Lung (tissue), 12 donors: ENCODE measurements around the gene RNF152. TPM values are rescaled to one million over a fixed set of nuclear protein-coding genes. Genes with fewer than 3 reads are reported as not detected.

Experiments
- ATAC-seq: fragments of 200-7000 bp; cut with Tn5 transposase; one replicate; pipeline ENCODE4 v1.9.1; 2020; ENCODE audit warnings: moderate number of reproducible peaks; ENCODE audit not compliant: insufficient read depth, low FRiP score
- DNase-seq, 3 donors: peaks; one replicate each; pipeline ENCODE4 v3.0.0-alpha.2; 2013 to 2017
- H3K27ac ChIP-seq, 2 donors: one replicate each; pipeline ENCODE4 v1.5.1; 2013; ENCODE audit warnings: mild to moderate bottlenecking in 2 of 2, moderate library complexity in 2 of 2, control low read depth in 1 of 2, inconsistent platforms in 1 of 2, low read depth in 1 of 2, low read length in 1 of 2
- H3K27me3 ChIP-seq, 3 donors: one replicate each; pipeline ENCODE4 v1.5.1; 2013; ENCODE audit warnings: low read length in 2 of 3; ENCODE audit not compliant: control insufficient read depth in 3 of 3, insufficient read depth in 3 of 3
- H3K36me3 ChIP-seq, 4 donors: one replicate each; pipeline ENCODE4 v1.5.1; 2013; ENCODE audit warnings: low read length in 4 of 4, mild to moderate bottlenecking in 1 of 4, moderate library complexity in 1 of 4; ENCODE audit not compliant: control insufficient read depth in 4 of 4, insufficient read depth in 4 of 4
- H3K4me1 ChIP-seq, 5 donors: one replicate each; pipeline ENCODE4 v1.5.1; 2013; ENCODE audit warnings: low read length in 5 of 5, mild to moderate bottlenecking in 2 of 5, moderate library complexity in 1 of 5; ENCODE audit not compliant: control insufficient read depth in 5 of 5, insufficient read depth in 5 of 5
- H3K4me3 ChIP-seq: one replicate; pipeline ENCODE4 v1.5.1; 2013; ENCODE audit warnings: mild to moderate bottlenecking, control low read depth, moderate library complexity
- H3K9ac ChIP-seq, 2 donors: one replicate each; pipeline ENCODE4 v1.5.1; 2013; ENCODE audit warnings: low read length in 2 of 2, control low read depth in 1 of 2; ENCODE audit not compliant: insufficient read depth in 1 of 2
- H3K9me3 ChIP-seq, 4 donors: one replicate each; pipeline ENCODE4 v1.5.1; 2013; ENCODE audit warnings: low read length in 3 of 4, mild to moderate bottlenecking in 1 of 4, moderate library complexity in 1 of 4; ENCODE audit not compliant: control insufficient read depth in 4 of 4, insufficient read depth in 3 of 4
- WGBS, 2 donors: extraction: QIAGEN DNeasy Blood & Tissue Kit; methylation state at CpG; one replicate each; pipeline ENCODE4 v1.1.7; 2013; 5-methylcytosine and 5-hydroxymethylcytosine counted together
- polyA plus RNA-seq, 2 donors: library from polyadenylated mRNA; stranded (reverse); fragments of 200-250 nt; gene quantifications; one replicate each; pipeline ENCODE4 v1.2.1, GENCODE V29; 2013
- total RNA-seq, 2 donors: library from RNA; depleted of rRNA in 1 of 2; stranded (reverse); fragments of >200 nt in 1 of 2; gene quantifications; one replicate each; pipeline ENCODE4 v1.2.1, GENCODE V29; 2014 to 2021
- TF ChIP-seq, protein P1 (sequence below): IDR thresholded peaks from 2 replicates; pipeline ENCODE4 v1.5.1; 2012; ENCODE audit warnings: mild to moderate bottlenecking; ENCODE audit errors: control extremely low read depth, extremely low read depth
- donor health status: control.
- donor health status: control.
- donor health status: Bipolar disorder and iron deficiency.
- donor health status: healthy.
- donor health status: DM: yes; HTN: yes; CAD: no.

Gene RNF152
- total and polyA plus RNA-seq, 4 donors = 1.1 to 55.6 (median 9.6) TPM

DNA sequence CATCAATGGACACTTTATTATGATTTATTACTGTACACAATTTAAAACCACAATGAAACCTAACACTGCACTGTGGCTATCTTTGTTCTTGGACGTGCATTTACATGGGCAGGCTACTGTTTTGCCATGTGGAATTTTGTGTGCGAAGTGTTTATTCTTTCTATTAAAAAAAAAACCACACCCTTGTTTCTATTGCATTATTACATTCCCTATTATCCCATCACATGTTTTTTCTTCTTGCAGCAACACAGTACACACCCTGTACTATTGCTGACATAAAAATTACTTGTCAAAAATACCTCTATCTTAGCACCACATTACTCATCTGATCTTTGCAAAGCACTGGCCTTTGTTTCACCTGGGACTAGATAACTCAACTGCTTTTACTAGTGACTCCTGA is 1.5 kb downstream of the RNF152 start:
- H3K4me1 ChIP-seq = peaks cover 0 to 16% (median 7%) of the 10 kb centered on the region in 5 donors
- peaks cover 0 to 7% (median 3%) of the 10 kb centered on the region in 3 donors for H3K27me3 ChIP-seq
- no peak overlapping the region for H3K9ac ChIP-seq
- H3K9me3 ChIP-seq = no peaks in the 10 kb centered on the region
- DNase-seq (no peak), ATAC-seq (no peak)
- 55 to 68% methylated on average over 2 of the region's 2 CpGs for WGBS, 2 donors
- TF ChIP-seq, protein P1, sequence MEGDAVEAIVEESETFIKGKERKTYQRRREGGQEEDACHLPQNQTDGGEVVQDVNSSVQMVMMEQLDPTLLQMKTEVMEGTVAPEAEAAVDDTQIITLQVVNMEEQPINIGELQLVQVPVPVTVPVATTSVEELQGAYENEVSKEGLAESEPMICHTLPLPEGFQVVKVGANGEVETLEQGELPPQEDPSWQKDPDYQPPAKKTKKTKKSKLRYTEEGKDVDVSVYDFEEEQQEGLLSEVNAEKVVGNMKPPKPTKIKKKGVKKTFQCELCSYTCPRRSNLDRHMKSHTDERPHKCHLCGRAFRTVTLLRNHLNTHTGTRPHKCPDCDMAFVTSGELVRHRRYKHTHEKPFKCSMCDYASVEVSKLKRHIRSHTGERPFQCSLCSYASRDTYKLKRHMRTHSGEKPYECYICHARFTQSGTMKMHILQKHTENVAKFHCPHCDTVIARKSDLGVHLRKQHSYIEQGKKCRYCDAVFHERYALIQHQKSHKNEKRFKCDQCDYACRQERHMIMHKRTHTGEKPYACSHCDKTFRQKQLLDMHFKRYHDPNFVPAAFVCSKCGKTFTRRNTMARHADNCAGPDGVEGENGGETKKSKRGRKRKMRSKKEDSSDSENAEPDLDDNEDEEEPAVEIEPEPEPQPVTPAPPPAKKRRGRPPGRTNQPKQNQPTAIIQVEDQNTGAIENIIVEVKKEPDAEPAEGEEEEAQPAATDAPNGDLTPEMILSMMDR = no peak
- no peak overlapping the region for H3K4me3 ChIP-seq
- H3K27ac ChIP-seq = no peak overlapping the region
- no peaks in the 10 kb centered on the region for H3K36me3 ChIP-seq

DNA sequence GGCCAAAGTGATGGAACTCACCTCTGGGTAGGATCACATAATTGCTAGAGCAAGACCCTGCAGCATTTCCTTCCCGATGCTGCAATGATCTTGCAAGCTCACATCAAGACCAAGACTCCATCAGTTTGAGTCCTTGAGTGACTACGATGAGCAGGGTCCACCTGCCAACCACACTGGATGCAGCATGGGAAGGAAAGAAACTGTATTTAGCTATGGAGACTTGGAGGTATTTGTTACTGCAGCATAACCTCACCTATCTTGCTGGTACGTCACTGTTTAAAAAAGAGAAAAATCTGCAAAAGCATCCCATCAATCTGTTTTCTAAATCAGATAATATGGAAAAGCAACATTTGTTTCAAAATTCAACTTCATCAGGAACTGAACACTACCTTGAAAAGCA is 2.5 kb downstream of the RNF152 start:
- H3K9ac ChIP-seq = no peak overlapping the region
- WGBS, 2 donors = 83 to 90% methylated on average over 3 of the region's 3 CpGs
- DNase-seq (no peak), ATAC-seq (no peak)
- H3K27me3 ChIP-seq = peaks cover 0 to 7% (median 3%) of the 10 kb centered on the region in 3 donors
- H3K9me3 ChIP-seq = no peaks in the 10 kb centered on the region
- TF ChIP-seq, protein P1 = no peak
- H3K36me3 ChIP-seq = no peaks in the 10 kb centered on the region
- no peak overlapping the region for H3K27ac ChIP-seq
- H3K4me3 ChIP-seq = no peak overlapping the region
- H3K4me1 ChIP-seq = peaks cover 0 to 16% (median 7%) of the 10 kb centered on the region in 5 donors

DNA sequence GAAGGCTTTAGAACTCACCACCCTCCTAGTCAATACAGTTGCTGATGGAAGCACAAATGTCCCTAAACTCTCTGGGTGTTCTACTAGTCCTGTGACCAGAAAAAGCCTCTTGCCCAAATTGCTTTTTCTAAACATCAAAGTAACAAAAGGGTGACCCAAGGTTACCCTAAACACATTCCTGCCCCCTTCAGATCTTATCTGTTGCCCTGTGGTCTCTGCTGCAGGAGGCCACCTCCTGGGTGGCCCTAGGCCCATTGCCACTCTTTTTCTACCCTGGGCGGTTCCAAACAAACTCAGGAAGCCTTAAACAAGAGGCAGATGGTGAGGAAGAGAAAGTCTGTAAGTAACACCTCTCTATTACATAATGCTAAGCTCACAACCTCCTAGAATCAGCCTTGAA is 3.3 kb downstream of the RNF152 start:
- Histone ChIP-seq H3K36me3 (no peaks in the 10 kb centered on the region), H3K27ac (no peak overlapping the region), H3K9me3 (no peaks in the 10 kb centered on the region), H3K4me1 (peaks cover 0 to 13% (median 3%) of the 10 kb centered on the region in 5 donors), H3K27me3 (peaks cover 0 to 7% (median 0%) of the 10 kb centered on the region in 3 donors), H3K9ac (no peak overlapping the region), H3K4me3 (no peak overlapping the region)
- ATAC-seq (no peak), DNase-seq (no peak)
- WGBS, 2 donors = 66 to 78% methylated on average over 1 of the region's 1 CpG
- TF ChIP-seq, protein P1 = no peak

DNA sequence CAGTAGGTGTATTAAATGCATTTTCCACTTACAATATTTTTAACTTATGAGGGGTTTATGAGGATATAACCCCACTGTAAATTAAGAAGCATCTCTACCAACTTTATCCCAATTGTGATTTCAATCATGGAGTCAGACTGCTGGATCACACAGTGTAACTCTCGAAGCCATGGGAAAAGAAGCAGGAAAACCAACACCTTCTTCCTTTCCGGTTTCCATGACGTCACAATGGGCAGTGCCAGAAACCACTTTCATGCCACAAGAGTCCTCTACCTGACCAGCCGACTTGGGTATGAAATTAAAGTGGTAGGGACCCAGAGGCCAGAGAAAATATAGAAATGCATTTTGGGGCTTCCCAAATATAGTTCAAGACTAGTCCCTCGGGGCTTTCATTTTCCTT is 4.2 kb downstream of the RNF152 start:
- Histone ChIP-seq H3K36me3 (no peaks in the 10 kb centered on the region), H3K4me1 (peaks cover 0 to 13% (median 1%) of the 10 kb centered on the region in 5 donors), H3K27ac (no peak overlapping the region)

More for the DNA sequence above, 4.2 kb downstream of the RNF152 start:
- H3K9me3 ChIP-seq = no peaks in the 10 kb centered on the region
- ATAC-seq (no peak), DNase-seq (peak in 1 of 3 donors; percentile 18)
- TF ChIP-seq, protein P1 = no peak
- WGBS, 2 donors = 48 to 69% methylated on average over 5 of the region's 5 CpGs
- H3K4me3 ChIP-seq = no peak overlapping the region
- H3K9ac ChIP-seq = no peak overlapping the region
- H3K27me3 ChIP-seq = peaks cover 0 to 7% (median 0%) of the 10 kb centered on the region in 3 donors
